GM18907 (cell line): ENCODE data around the gene BTC.
"Not testable (repeated sequence)": the region's sequence is repeated elsewhere in the genome, so short reads cannot be mapped to it uniquely, and the experiment has no call there.

ENCODE experiments used
- ATAC-seq: cut with Tn5 transposase; IDR thresholded peaks from one replicate; pipeline ENCODE4 v1.9.1; 2021; ENCODE audit warnings: mild to moderate bottlenecking, moderate library complexity; ENCODE audit not compliant: unreplicated experiment

Gene BTC

GRCh38 chr4:74758551-74759145, 35.7 kb downstream of the BTC start:
- ATAC-seq: no peak

- ATAC-seq: no peak
Measured at GRCh38 chr4:74757136-74757535, 37.2 kb downstream of the BTC start.

- ATAC-seq: no peak
Measured at GRCh38 chr4:74755486-74755885, 38.8 kb downstream of the BTC start.

GRCh38 chr4:74754218-74754617, 40.1 kb downstream of the BTC start:
- ATAC-seq: peak; percentile 95

GRCh38 chr4:74752798-74753197, 41.5 kb downstream of the BTC start:
- no peak for ATAC-seq

GRCh38 chr4:74751856-74752255, 42.5 kb downstream of the BTC start:
- no peak for ATAC-seq

- ATAC-seq: no peak
Measured at GRCh38 chr4:74751247-74751646, 43.1 kb downstream of the BTC start.

GRCh38 chr4:74742185-74742584, 52.1 kb downstream of the BTC start:
- no peak for ATAC-seq

- ATAC-seq: no peak
Measured at GRCh38 chr4:74738464-74739143, 55.7 kb downstream of the BTC start.

- ATAC-seq: no peak
Measured at GRCh38 chr4:74734995-74735394, 59.3 kb downstream of the BTC start.

GRCh38 chr4:74733756-74734155, 60.6 kb downstream of the BTC start:
- ATAC-seq: no peak

- no peak for ATAC-seq
Measured at GRCh38 chr4:74724979-74725378, 69.3 kb downstream of the BTC start.

- no peak for ATAC-seq
Measured at GRCh38 chr4:74716436-74716765, 77.9 kb downstream of the BTC start.

GRCh38 chr4:74715706-74716435, 78.5 kb downstream of the BTC start:
- ATAC-seq: peak; percentile 94

- ATAC-seq: no peak
Measured at GRCh38 chr4:74714611-74715130, 79.7 kb downstream of the BTC start.

GRCh38 chr4:74708135-74708534, 86.2 kb downstream of the BTC start:
- ATAC-seq: not testable (repeated sequence)
